ENCODE results near the gene UCK2.

UCK2 gene

GRCh38 chr1:165928075-165928731 lies 100.8 kb downstream of the UCK2 start (continued):
- TF ChIP-seq PPARA (CRISPR knock-in tag; IDR thresholded peaks at IDR 0.05; ENCODE audit: borderline replicate concordance) (no peak), BACH2 (CRISPR knock-in tag; IDR thresholded peaks at IDR 0.05; ENCODE audit: borderline replicate concordance) (no peak), ARNTL (CRISPR knock-in tag; IDR thresholded peaks at IDR 0.05; ENCODE audit: borderline replicate concordance, low read depth) (no peak), ZFP3 (CRISPR knock-in tag; IDR thresholded peaks at IDR 0.05) (no peak), ESRRG (CRISPR knock-in tag; IDR thresholded peaks at IDR 0.05) (no peak)
- TF ChIP-seq, protein P1, sequence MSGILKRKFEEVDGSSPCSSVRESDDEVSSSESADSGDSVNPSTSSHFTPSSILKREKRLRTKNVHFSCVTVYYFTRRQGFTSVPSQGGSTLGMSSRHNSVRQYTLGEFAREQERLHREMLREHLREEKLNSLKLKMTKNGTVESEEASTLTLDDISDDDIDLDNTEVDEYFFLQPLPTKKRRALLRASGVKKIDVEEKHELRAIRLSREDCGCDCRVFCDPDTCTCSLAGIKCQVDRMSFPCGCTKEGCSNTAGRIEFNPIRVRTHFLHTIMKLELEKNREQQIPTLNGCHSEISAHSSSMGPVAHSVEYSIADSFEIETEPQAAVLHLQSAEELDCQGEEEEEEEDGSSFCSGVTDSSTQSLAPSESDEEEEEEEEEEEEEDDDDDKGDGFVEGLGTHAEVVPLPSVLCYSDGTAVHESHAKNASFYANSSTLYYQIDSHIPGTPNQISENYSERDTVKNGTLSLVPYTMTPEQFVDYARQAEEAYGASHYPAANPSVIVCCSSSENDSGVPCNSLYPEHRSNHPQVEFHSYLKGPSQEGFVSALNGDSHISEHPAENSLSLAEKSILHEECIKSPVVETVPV (CRISPR knock-in tag; IDR thresholded peaks at IDR 0.05) = no peak

DNA sequence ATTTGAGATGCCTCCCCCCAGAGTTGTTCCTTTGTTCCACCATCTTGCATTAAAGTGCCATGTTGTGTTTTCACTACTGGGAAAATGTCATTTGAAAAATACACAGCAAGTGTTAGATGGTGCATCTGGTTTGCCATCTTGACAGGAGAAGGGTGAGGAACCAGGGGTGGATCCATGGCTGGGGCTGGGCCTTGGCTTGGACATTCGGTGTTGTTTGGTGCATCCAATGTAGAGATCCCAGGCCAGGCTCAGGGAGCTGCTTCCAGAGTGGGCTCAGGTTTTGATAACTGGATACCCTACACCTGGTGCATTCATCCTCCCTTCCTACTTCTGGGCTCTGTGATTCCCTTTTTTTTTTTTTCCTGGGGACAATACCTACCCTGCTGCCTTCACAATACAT lies 103.5 kb downstream of the UCK2 start:
- TF ChIP-seq ESRRG (CRISPR knock-in tag; IDR thresholded peaks at IDR 0.05) = no peak
- TF ChIP-seq, protein P2, sequence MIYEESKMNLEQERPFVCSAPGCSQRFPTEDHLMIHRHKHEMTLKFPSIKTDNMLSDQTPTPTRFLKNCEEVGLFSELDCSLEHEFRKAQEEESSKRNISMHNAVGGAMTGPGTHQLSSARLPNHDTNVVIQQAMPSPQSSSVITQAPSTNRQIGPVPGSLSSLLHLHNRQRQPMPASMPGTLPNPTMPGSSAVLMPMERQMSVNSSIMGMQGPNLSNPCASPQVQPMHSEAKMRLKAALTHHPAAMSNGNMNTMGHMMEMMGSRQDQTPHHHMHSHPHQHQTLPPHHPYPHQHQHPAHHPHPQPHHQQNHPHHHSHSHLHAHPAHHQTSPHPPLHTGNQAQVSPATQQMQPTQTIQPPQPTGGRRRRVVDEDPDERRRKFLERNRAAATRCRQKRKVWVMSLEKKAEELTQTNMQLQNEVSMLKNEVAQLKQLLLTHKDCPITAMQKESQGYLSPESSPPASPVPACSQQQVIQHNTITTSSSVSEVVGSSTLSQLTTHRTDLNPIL (CRISPR knock-in tag; IDR thresholded peaks at IDR 0.05; ENCODE audit: low read depth) = no peak
- no peak for TF ChIP-seq GLIS3 (CRISPR knock-in tag; IDR thresholded peaks at IDR 0.05)
- TF ChIP-seq OSR1 (CRISPR knock-in tag; IDR thresholded peaks at IDR 0.05) = no peak
- ATAC-seq = no peak

GRCh38 chr1:165933446-165934170 lies 106.2 kb downstream of the UCK2 start:
- no peak for TF ChIP-seq ZC3H10 (CRISPR knock-in tag; IDR thresholded peaks at IDR 0.05)
- no peak for TF ChIP-seq OSR1 (CRISPR knock-in tag; IDR thresholded peaks at IDR 0.05)
- TF ChIP-seq, protein P3, sequence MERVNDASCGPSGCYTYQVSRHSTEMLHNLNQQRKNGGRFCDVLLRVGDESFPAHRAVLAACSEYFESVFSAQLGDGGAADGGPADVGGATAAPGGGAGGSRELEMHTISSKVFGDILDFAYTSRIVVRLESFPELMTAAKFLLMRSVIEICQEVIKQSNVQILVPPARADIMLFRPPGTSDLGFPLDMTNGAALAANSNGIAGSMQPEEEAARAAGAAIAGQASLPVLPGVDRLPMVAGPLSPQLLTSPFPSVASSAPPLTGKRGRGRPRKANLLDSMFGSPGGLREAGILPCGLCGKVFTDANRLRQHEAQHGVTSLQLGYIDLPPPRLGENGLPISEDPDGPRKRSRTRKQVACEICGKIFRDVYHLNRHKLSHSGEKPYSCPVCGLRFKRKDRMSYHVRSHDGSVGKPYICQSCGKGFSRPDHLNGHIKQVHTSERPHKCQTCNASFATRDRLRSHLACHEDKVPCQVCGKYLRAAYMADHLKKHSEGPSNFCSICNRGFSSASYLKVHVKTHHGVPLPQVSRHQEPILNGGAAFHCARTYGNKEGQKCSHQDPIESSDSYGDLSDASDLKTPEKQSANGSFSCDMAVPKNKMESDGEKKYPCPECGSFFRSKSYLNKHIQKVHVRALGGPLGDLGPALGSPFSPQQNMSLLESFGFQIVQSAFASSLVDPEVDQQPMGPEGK (CRISPR knock-in tag; IDR thresholded peaks at IDR 0.05; ENCODE audit: borderline replicate concordance) = no peak
- no peak for TF ChIP-seq RARB (CRISPR knock-in tag; IDR thresholded peaks at IDR 0.05)
- no peak for TF ChIP-seq ZNF70 (CRISPR knock-in tag; IDR thresholded peaks at IDR 0.05)
- TF ChIP-seq ZNF8 (CRISPR knock-in tag; IDR thresholded peaks at IDR 0.05) = no peak
- ATAC-seq = no peak

DNA sequence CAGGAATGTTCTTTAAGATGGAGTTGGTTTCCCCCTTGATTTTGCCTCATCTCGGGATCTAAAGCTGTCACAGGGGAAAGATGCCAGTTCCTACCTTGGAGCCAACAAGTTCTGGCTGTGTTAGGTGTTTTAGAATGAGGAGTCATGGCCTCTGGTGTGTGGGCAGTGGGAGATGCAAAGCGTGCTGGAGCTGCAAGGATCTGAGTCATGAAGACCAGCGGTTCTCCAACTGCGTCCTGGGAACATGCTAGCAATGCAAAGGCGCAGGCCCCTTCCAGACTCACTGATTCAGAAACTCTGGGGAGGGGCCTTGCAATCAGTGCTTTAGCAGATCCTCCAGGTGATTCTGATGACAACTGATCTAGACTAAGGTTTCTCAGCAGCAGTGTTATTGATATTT lies 109.1 kb downstream of the UCK2 start:
- TF ChIP-seq PPARA (CRISPR knock-in tag; IDR thresholded peaks at IDR 0.05; ENCODE audit: borderline replicate concordance) (no peak), ZNF565 (CRISPR knock-in tag; conservative IDR thresholded peaks at IDR 0.05; ENCODE audit: low read depth) (no peak), TCF4 (CRISPR knock-in tag; IDR thresholded peaks at IDR 0.05; ENCODE audit: borderline replicate concordance) (no peak), GLIS3 (CRISPR knock-in tag; IDR thresholded peaks at IDR 0.05) (no peak), POU6F1 (CRISPR knock-in tag; IDR thresholded peaks at IDR 0.05; ENCODE audit: borderline replicate concordance, low read depth) (no peak), ZFP30 (CRISPR knock-in tag; IDR thresholded peaks at IDR 0.05) (no peak), ZFP3 (CRISPR knock-in tag; IDR thresholded peaks at IDR 0.05) (no peak), ZNF8 (CRISPR knock-in tag; IDR thresholded peaks at IDR 0.05) (no peak), BACH2 (CRISPR knock-in tag; IDR thresholded peaks at IDR 0.05; ENCODE audit: borderline replicate concordance) (no peak)
- no peak for ATAC-seq

- TF ChIP-seq PPARA (CRISPR knock-in tag; IDR thresholded peaks at IDR 0.05; ENCODE audit: borderline replicate concordance) (no peak), ZFP30 (CRISPR knock-in tag; IDR thresholded peaks at IDR 0.05) (no peak), ZNF565 (CRISPR knock-in tag; conservative IDR thresholded peaks at IDR 0.05; ENCODE audit: low read depth) (no peak), ARNTL (CRISPR knock-in tag; IDR thresholded peaks at IDR 0.05; ENCODE audit: borderline replicate concordance, low read depth) (no peak), OSR1 (CRISPR knock-in tag; IDR thresholded peaks at IDR 0.05) (no peak), ESRRG (CRISPR knock-in tag; IDR thresholded peaks at IDR 0.05) (no peak), ZNF8 (CRISPR knock-in tag; IDR thresholded peaks at IDR 0.05) (no peak)
Observed at GRCh38 chr1:165937829-165938228, 110.4 kb downstream of the UCK2 start.

More at GRCh38 chr1:165937829-165938228, 110.4 kb downstream of the UCK2 start:
- ATAC-seq = no peak
